Fibroblast of skin of right biceps (primary cell): ENCODE measurements around the gene AMPD3.

ENCODE experiments used
- DNase-seq: peaks from one replicate; pipeline ENCODE4 v3.0.0-alpha.2; 2013

The AMPD3 gene

DNA sequence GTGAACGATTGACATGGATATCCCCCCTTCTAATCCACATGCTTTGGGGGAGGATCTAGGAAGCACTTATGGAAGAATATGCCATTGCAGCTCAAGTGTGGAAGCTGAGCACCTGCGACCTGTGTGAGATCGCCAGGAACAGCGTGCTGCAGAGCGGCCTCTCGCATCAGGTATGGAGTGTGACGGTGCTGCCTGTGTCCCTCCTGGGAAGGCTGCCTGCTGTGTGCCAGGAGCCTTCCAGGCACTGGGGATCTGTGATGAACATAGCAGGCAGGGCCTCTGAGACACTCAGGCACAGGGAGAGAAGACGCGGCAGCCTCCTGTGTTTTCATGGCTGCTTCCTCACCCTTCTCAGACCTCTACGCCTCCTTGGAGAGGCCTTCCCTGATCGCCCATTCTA is 49.4 kb downstream of the AMPD3 start:
- DNase-seq = no peak

DNA sequence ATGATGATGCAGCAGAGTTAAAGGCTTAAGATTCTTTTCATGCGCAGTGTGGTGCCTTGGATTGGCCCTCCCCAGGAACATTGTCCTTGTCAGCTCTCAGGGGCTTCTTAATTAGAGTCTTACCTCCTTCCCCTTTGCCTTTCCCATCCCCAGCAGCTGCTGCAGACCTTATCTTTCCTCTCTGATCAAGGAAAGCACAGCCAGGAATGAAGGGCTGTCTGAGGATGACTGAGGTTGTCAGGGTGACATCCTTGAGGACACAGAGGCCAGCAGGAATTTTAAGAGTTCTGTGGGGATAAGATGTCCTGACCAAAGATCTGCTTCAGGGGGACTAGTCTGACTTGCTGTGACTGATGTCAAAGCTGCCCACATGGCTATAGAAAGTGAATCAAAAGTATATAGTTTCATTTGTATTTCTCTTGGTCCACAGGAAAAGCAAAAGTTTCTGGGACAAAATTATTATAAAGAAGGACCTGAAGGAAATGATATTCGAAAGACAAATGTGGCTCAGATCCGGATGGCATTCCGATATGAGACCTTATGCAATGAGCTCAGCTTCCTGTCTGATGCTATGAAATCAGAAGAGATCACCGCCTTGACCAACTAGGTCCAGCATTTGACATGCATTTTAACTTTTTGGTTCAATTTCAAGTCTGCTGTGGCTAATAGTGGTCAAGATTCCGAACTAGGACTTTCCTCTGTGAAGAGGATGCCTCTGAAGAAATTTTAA is 50.4 kb downstream of the AMPD3 start:
- DNase-seq = no peak

DNA sequence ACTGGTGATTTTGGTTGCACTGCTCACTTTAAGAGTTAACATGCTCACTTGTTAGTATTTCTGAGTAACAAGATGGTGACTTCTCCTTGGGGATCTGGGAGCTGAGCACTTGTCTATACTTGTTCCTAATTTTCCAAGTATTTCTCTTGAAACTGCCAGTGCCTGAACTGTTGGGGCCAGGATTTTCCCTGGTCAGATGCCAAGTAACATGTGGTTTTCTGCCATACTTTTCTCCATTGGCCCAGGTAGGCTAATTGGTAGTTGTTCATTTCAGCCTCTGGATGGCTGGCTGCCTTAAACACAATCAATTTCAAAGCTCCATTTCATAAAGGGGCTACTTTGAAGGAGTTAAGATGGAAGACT is 50.9 kb downstream of the AMPD3 start:
- DNase-seq = no peak

DNA sequence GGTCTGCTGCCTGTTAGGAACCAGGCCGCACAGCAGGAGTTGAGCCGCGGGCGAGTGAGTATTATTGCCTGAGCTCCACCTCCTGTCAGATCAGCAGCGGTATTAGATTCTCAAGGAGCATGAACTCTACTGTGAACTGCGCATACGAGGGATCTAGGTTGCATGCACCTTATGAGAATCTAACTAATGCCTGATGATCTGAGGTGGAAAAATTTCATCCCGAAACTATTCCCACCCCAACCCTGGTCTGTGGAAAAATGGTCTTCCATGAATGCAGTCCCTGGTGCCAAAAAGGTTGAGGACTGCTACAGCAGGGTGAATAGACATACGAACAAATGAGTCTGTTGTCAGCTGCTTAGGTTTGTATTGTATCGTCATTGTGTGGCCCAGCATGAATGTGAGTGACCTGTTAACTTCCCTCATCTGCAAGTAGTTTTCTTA is 56.1 kb downstream of the AMPD3 start:
- DNase-seq = no peak

DNA sequence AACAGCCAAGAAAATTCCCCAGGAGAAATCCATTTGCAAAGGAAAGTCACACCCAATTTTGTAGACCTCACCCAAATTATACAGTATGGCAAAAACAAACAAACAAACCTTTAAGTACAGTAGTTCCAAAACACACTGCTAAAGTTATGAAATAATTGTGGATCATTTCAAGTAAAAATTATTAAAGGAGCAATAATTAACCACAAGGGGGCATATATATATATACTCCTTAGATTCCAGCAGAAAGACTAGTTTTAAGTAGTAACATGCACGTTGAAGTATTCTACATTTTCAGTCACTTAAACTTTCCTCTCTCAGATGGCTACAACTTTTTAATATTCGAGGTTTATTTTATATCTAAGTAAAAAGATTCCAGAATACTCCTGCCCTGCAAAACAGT is 59.1 kb downstream of the AMPD3 start:
- peak; percentile 15 for DNase-seq

DNA sequence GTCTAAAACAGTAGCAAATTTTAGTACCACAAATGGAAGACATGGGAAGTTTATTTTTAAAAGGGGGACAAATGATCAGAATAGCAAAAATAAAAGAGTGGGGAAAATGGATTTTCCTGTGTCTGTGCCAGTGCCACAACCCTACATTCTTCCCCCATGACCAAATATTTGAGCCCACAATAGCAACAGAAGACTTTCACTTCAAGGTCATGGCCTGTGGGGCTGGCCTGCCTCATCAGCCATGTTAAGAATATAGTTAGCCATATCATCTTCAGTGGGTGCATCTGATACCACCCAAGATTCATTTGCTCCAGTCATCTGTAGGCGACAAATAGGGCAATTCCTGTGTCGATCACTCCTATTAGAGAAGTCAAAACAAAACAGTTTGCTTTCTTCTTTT is 59.6 kb downstream of the AMPD3 start:
- DNase-seq = peak; percentile 13

DNA sequence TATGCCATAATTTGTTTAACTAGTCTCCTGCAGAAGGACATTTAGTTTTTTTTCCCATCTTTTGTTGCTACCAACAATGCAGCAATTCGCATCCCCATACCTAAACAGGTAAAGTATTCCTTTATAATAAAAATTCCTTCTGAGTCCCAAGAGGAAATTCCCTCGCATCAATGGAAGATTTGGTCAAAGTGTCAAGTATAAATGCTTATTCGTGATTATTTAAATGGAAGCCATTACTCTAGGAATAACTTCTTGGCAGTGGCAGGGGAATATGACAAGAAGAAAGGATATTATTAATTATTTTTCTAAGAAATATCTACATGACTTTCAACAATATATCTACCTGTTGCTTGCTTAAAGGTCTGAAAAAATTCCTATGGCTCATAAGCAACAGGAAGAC is 60.4 kb downstream of the AMPD3 start:
- no peak for DNase-seq

DNA sequence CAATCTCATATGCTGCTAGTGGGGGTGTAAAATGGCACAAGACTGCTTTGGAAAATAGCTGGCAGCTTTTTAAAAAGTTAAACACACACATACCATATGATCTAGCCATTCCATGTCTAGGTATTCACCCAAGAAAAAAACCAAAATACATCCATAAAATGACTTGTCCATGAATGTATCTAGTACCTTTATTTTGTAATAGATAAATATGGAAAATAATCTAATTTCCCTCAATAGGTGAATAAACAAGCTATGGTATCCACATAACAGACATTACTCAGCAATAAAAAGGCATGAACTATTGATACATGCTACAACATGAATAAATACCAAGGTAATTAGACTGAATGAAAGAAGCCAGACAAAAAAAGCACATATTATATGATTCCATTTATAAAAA is 63.1 kb downstream of the AMPD3 start:
- no peak for DNase-seq

DNA sequence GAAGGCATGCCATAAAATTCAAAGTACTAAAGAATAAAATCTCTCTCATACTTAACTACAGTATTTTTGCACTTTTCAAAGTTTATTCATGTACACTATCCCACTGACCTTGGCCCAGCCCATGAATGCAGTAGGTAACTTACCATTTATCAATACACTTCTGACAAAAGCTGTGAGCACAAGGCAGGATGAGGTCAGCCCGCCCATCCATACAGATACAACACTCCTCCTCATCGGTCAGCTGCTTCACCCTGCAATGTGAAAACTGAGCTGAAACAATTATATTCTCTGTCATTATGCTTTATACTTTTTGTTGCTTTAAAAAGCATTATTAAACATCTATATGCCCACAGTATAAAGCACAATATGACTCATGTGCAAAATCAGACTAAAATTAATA is 63.8 kb downstream of the AMPD3 start:
- DNase-seq = no peak

DNA sequence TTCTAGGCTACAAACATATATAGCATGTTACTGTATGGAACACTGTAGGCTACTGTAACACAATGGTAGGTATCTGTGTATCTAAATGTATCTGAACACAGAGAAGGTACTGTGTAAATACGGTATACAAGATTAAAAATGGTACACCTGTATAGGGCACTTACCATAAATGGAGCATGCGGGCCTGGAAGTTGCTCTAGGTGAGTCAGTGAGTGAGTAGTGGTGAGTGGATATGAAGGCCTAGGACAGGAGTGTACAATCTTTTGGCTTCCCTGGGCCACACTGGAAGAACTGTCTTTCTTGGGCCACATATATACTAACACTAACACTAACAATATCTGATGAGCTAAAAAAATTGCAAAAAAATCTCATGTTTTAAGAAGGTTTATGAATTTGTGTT is 64.6 kb downstream of the AMPD3 start:
- no peak for DNase-seq

DNA sequence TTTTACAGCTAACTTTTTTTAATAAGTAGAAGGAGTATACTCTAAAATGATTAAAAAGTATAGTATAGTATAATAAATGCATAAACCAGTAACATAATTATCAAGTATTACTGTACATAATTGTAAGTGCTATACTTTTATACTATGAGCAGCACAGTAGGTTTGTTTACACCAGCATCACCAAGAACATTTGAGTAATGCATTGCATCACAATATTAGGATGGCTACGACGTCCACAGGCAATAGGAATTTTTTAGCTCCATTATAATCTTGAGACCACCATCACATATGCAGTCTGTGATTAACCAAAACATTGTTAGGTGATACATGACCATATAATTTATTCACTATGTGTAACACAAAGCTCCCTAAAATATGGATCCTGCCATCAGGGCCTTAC is 65.5 kb downstream of the AMPD3 start:
- no peak for DNase-seq

DNA sequence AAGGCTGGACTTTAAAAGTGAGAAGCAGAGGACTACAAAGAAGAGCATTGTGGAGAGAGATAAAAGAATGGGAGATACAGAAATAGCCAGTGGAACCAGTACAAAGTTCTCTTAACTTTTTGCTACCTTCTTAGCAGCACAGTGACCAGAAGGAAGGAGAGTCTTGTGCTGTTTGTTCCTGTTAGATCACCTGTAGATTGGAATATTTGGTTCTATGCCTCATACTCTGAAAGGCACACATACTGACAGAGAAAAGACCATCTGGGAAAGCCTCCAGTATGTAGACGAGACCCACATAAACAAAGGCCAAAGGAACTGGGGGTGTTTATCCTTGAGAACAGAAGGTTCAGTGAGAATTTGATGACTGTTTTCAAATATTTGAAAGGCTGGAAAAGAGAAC is 67.2 kb downstream of the AMPD3 start:
- no peak for DNase-seq

DNA sequence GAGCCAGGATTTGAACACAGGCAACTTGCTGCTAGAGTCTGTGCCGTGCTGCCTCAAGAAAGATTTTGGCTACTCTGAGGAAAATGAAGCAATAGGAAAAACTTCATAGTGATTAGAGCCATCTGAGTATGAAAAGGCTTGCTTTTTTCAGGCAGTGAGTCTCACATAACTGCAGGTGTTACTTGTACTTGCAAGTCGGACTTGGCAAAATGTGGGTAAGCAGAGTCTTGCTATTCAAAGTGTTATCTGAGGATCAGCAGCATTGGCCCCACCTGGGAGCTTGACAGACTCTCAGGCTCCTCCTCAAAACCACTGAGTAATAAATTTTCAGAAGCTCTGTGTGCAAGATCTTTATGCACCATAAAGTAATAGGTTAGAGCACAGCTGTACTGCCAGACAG is 67.9 kb downstream of the AMPD3 start:
- no peak for DNase-seq

DNA sequence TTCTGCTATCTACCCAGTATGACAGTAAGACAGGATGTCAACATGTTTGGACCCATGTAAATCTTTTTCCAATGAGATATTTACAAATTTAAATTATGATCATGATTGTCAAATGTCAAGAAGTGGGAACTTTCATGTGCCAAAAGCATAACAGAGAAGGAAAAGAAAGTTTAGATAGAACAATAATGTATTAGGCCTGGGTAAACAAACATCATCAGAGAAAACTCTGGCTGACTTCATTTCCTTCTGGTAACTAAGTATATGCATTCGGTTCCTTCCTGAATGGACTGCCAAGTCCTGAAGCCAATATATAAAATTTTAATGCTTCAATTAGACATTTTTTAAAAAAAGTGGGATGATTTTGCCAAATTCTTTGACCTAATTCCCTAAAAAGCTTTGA is 69.4 kb downstream of the AMPD3 start:
- no peak for DNase-seq

DNA sequence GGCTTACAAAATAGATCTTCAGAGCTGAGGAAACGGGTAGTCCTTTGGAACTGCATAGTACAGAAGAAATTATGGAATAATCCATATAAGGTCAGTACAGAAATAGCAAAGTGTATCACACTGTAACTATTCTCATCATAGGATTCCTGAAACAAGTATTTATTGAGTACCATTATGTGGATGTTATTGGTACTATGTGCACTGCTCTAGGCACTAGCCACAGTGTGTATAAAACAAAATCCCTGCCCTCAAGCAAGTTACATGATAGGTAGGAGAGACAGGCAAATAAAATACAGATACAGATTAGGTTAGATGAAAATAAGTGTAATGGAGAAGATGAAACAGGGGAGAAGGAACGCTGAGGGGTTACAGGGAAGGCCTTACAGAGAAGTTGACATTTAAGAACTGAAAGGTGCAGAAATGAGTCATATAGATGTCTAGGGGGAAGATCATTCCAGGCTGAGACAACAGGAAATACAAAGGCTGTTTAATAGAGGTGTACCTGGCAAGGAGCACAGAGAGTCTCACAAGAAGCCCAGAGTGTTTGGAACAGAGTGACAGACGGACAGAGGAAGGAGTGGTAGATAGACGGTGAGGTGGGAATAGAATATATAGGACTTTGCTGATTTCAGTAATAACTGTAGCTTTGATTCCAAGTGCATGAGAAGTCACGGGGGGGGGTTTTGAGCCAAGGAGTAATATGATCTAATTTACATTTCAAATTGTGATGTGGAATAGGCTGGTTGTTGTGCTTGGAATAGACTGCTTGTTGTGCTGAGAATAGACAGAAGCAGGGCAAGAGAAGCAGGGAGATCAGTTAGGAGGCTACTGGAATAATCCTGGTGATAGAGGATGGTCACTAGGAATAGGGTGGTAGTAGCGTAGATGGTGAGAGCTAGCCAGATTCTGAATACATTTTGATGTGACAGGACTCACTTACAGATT is 72.2 kb downstream of the AMPD3 start:
- peak; percentile 9 for DNase-seq

DNA sequence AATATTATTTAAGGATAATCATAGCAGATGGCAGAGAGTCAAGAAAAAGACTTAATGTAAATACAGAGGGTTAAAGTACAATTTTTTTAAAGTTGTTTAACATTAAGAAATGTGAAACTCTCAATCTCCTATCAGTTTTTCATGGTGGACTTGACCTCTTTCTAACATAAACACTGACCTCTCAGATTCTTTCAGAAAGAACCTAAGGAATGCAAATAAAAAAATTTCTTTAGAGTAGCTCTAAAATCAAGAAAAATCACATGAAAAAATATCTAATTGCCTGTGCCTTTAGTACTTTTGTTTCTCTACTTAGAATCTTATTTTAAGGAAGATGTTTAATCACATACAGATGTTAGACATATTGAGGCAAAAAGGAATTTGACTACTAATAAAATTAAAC is 73.1 kb downstream of the AMPD3 start:
- DNase-seq = no peak

DNA sequence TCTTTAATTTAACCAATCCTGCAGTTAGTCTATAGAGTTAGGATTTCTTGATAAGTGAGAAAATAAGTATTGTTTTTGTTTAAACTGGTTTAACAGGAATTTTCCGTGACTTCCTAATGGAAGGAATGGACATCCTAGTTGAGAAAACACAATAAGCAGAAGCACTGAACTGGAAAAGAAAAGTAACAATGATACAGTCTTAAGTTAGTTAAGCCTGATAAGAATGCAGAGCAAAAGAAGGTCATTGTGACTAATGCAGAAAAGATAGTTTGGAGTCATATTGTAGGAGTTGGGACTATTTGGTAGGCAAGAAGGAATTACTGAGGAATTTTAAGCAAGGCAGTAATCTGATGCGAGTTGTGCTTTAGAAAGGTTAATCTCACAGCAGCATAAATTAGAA is 74.2 kb downstream of the AMPD3 start:
- DNase-seq = peak; percentile 38

DNA sequence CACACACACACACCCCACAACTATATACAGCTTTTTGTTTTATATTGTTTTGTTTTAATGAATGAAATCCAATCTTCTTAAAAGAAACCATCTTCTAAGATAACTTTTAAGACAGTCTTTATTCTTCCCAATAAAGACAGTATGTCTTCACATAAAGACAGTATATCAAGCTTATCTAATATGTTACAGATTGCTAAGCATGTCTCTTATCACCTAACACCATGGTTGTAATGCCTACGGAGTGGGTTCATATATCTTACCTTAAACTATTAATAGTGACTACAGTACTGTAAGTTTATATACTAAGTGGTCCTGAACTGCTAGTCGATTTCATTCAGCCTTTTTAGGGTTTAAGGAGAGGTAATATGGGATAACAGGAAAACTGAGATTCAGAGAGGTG is 77.5 kb downstream of the AMPD3 start:
- no peak for DNase-seq

DNA sequence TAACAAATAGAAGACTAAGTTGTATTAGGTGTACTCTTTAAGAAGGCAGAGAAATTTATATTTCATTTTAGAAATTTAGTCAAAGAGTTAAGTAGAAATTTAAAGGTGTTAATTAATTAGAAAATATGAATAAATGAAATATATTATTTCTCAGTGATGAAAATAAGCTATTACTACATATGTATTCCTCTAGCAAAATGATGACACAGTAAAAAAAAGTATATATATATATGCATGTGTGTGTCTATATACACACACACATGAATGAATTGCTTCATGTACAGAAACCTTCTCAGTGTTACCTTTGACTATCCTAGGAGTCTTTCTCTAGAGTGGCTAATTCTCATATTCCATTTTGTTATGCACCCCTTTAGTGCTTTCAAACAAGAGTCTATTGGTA is 78.3 kb downstream of the AMPD3 start:
- no peak for DNase-seq

DNA sequence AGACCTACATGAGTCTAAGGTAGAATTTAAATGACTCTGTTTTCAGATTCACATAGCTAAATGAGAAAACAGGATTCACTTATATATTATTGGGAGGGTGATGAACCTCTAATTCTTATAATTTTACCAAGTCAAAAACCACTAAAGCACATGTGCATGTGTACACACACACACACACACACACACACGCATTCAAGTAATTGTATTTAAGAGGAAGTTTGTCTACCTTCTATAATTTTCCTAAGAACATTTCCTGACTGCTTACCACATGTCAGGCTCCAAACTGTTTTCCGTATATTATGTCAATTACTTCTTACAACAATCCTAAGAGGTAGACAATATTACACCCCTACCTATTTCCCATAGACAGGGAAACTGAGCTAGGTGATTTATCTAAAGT is 79.3 kb downstream of the AMPD3 start:
- DNase-seq = no peak

DNA sequence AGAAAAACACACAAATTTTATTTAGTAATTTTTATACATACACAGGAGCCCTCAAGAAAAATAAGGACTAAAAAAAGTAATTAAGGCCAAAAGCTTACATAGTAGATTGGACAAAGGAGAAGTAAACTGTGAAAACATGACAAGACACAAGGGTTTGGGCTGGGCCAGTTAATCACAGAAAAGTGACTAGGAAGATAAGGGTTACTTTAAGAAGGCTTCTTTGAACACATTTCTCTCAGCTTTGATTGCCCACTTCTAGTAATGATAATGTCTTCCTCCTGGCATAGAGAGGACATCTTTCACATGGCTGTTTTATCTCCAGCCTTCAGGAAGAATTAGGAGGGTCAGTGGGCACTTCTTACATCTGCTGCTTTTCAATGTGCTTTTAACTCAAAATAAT is 82.5 kb downstream of the AMPD3 start:
- DNase-seq = no peak

DNA sequence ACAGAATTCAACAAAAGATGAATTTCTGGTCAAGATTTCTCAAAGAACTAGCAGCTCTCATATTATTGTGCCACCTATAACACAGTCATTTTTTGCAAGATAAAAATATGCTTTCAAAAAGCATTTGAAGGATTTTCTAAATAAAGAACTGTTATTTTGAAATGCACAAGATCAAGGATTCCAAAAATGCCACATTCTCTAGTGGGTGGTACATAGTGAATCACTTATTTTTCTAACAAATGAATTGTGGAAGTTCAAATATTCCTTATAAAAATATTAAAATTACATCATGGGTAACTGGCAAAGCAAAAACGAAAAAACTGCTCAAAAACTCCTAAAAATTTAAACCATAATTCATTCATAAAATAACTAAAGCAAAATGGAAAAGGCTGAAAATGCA is 83.9 kb downstream of the AMPD3 start:
- DNase-seq = no peak

DNA sequence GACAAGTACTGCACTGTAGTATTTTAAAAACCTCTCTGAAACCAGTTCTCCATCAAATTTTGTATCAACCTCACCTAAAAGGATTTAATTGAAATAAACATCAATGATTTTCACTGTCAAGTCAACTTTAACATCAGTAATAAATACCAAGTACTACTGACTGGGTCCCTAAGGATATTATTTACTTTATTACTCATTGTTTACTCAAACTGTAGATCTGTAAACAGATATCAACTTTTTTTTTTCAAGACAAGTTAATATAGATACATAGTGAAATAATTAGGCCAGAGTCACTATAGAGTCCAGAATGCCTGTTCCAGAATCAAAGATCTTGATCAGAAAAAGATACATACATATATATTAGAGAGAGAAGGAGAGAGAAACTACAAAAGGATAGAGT is 84.3 kb downstream of the AMPD3 start:
- DNase-seq = no peak

DNA sequence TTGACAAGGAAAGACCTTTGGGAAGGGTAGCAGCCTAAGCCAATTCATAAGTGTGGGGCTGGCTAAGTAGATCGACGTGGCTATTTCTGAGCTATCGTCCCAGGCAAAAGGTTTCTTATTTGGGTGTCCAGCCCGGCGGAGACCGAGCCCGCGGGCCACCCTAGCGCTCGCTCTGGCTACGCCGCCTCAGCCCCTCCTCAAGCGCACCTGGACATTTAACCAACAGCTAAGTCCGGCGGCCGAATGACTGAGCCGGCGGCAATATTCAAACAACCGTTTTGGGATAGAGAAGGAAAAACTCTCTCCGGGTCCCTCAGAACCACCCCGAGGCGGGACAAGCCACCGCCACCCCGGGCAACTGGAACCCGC is 85.5 kb downstream of the AMPD3 start:
- no peak for DNase-seq
